HEK293 (cell line): ENCODE results near the gene OR11A1.

Experiments
- CTCF ChIA-PET: fragments of 350-600 bp; formaldehyde crosslinking; extraction: SDS; loops from one replicate; lab custom pipeline; 2021; ENCODE audit warnings: antibody characterized with exemption; lab: Yijun Ruan, JAX
- POLR2A ChIA-PET: fragments of 300-600 bp; formaldehyde crosslinking; extraction: SDS; loops from one replicate; lab custom pipeline; 2020; ENCODE audit warnings: antibody characterized with exemption, inconsistent platforms; lab: Yijun Ruan, JAX
- H3K27ac ChIP-seq: fragments of 200-500 bp; sonication (Bioruptor generic); 2 replicates; pipeline ENCODE4 v1.5.1; 2014; ENCODE audit warnings: low read depth, low read length, control low read depth, inconsistent platforms; ENCODE audit errors: extremely low read depth
- H3K36me3 ChIP-seq, 2 experiments: fragments of 200-500 bp in 1 of 2; sonication (Bioruptor generic) in 1 of 2; 1 replicate in 1 of 2; 2 replicates in 1 of 2; pipeline ENCODE4 v1.5.1; 2014 to 2017; ENCODE audit warnings: inconsistent platforms in 2 of 2, low read length in 2 of 2; ENCODE audit not compliant: control insufficient read depth in 2 of 2, insufficient read depth in 1 of 2
- H3K4me1 ChIP-seq: fragments of 200-500 bp; sonication (Bioruptor generic); 2 replicates; pipeline ENCODE4 v1.5.1; 2014; ENCODE audit warnings: mild to moderate bottlenecking, low read length, inconsistent platforms; ENCODE audit not compliant: control insufficient read depth, insufficient read depth
- H3K4me3 ChIP-seq: 2 replicates; pipeline ENCODE4 v1.5.1; 2011; ENCODE audit warnings: low read depth, mild to moderate bottlenecking, control low read depth, low read length, moderate library complexity
- H3K9me3 ChIP-seq: fragments of 200-500 bp; sonication (Bioruptor generic); 2 replicates; pipeline ENCODE4 v1.5.1; 2014; ENCODE audit warnings: low read depth, low read length, inconsistent platforms; ENCODE audit not compliant: control insufficient read depth, insufficient read depth
- CTCF ChIP-seq: fragments of 450-650 bp; formaldehyde crosslinking; IDR thresholded peaks from 2 replicates; pipeline ENCODE4 v1.5.1; 2016; ENCODE audit warnings: missing biosample characterization, missing genetic modification characterization
- HOXA7 ChIP-seq: sonication (generic); formaldehyde crosslinking; IDR thresholded peaks from 2 replicates; pipeline ENCODE4 v1.8.1; 2022; ENCODE audit warnings: missing genetic modification reagents, borderline replicate concordance
- HOXD13 ChIP-seq: sonication (generic); formaldehyde crosslinking; IDR thresholded peaks from 2 replicates; pipeline ENCODE4 v1.8.0; 2022; ENCODE audit warnings: missing genetic modification reagents, borderline replicate concordance
- KLF1 ChIP-seq: fragments of 450-650 bp; formaldehyde crosslinking; IDR thresholded peaks from 2 replicates; pipeline ENCODE4 v1.5.1; 2016; ENCODE audit warnings: missing biosample characterization, missing genetic modification characterization
- KLF10 ChIP-seq: fragments of 450-650 bp; IDR thresholded peaks from 2 replicates; pipeline ENCODE4 v1.5.1; 2018; ENCODE audit warnings: missing biosample characterization, mild to moderate bottlenecking, missing genetic modification characterization
- PRDM6 ChIP-seq: fragments of 450-650 bp; formaldehyde crosslinking; IDR thresholded peaks from 2 replicates; pipeline ENCODE4 v1.5.1; 2017; ENCODE audit warnings: missing biosample characterization, missing genetic modification characterization
- TRIM28 ChIP-seq: IDR thresholded peaks from 2 replicates; pipeline ENCODE4 v1.6.1; 2011; ENCODE audit warnings: low read length, control low read depth, borderline replicate concordance
- ZFP3 ChIP-seq: fragments of 450-650 bp; formaldehyde crosslinking; IDR thresholded peaks from 2 replicates; pipeline ENCODE4 v1.5.1; 2016; ENCODE audit warnings: low read depth, missing biosample characterization, missing genetic modification characterization
- ZNF138 ChIP-seq: fragments of 450-650 bp; formaldehyde crosslinking; IDR thresholded peaks from 2 replicates; pipeline ENCODE4 v1.5.1; 2016; ENCODE audit warnings: missing biosample characterization, missing genetic modification characterization, borderline replicate concordance
- ZNF174 ChIP-seq: fragments of 450-650 bp; formaldehyde crosslinking; IDR thresholded peaks from 2 replicates; pipeline ENCODE4 v1.5.0; 2017; ENCODE audit warnings: missing biosample characterization, mild to moderate bottlenecking, missing genetic modification characterization
- ZNF184 ChIP-seq: fragments of 450-650 bp; IDR thresholded peaks from 2 replicates; pipeline ENCODE4 v1.5.1; 2018; ENCODE audit warnings: missing biosample characterization, mild to moderate bottlenecking, missing genetic modification characterization
- ZNF2 ChIP-seq: fragments of 450-650 bp; formaldehyde crosslinking; IDR thresholded peaks from 2 replicates; pipeline ENCODE4 v1.5.1; 2016; ENCODE audit warnings: missing biosample characterization, missing genetic modification characterization
- ZNF223 ChIP-seq: fragments of 450-650 bp; formaldehyde crosslinking; IDR thresholded peaks from 2 replicates; pipeline ENCODE4 v1.5.1; 2016; ENCODE audit warnings: missing biosample characterization, missing genetic modification characterization
- ZNF266 ChIP-seq: fragments of 450-650 bp; formaldehyde crosslinking; IDR thresholded peaks from 2 replicates; pipeline ENCODE4 v1.5.1; 2016; ENCODE audit warnings: missing biosample characterization, missing genetic modification characterization, low read depth
- ZNF37A ChIP-seq: fragments of 450-650 bp; IDR thresholded peaks from 2 replicates; pipeline ENCODE4 v1.5.1; 2018; ENCODE audit warnings: missing biosample characterization, missing genetic modification characterization
- ZNF404 ChIP-seq: fragments of 450-650 bp; formaldehyde crosslinking; IDR thresholded peaks from 2 replicates; pipeline ENCODE4 v1.5.1; 2017; ENCODE audit warnings: missing biosample characterization, missing genetic modification characterization
- ZNF423 ChIP-seq: fragments of 450-650 bp; formaldehyde crosslinking; IDR thresholded peaks from 2 replicates; pipeline ENCODE4 v1.5.1; 2016; ENCODE audit warnings: missing biosample characterization, missing genetic modification characterization
- ZNF555 ChIP-seq: fragments of 450-650 bp; formaldehyde crosslinking; conservative IDR thresholded peaks from 2 replicates; pipeline ENCODE4 v1.5.1; 2017; ENCODE audit warnings: missing biosample characterization, mild to moderate bottlenecking, missing genetic modification characterization, inconsistent platforms
- ZNF558 ChIP-seq: fragments of 450-650 bp; formaldehyde crosslinking; IDR thresholded peaks from 2 replicates; pipeline ENCODE4 v1.5.1; 2016; ENCODE audit warnings: missing biosample characterization, missing genetic modification characterization
- ZNF623 ChIP-seq: fragments of 450-650 bp; formaldehyde crosslinking; IDR thresholded peaks from 2 replicates; pipeline ENCODE4 v1.5.1; 2016; ENCODE audit warnings: missing biosample characterization, missing genetic modification characterization
- ZNF626 ChIP-seq: fragments of 450-650 bp; sonication (Bioruptor Pico); formaldehyde crosslinking; IDR thresholded peaks from 2 replicates; pipeline ENCODE4 v1.5.1; 2018; ENCODE audit warnings: missing biosample characterization, missing genetic modification characterization, inconsistent platforms
- ZNF664 ChIP-seq: fragments of 450-650 bp; formaldehyde crosslinking; IDR thresholded peaks from 2 replicates; pipeline ENCODE4 v1.5.1; 2016; ENCODE audit warnings: missing biosample characterization, missing genetic modification characterization
- ZNF747 ChIP-seq: fragments of 450-650 bp; formaldehyde crosslinking; IDR thresholded peaks from 2 replicates; pipeline ENCODE4 v1.5.1; 2016; ENCODE audit warnings: missing biosample characterization, missing genetic modification characterization
- ZNF791 ChIP-seq: fragments of 450-650 bp; formaldehyde crosslinking; IDR thresholded peaks from 2 replicates; pipeline ENCODE4 v1.5.1; 2016; ENCODE audit warnings: missing biosample characterization, missing genetic modification characterization
- ZNF830 ChIP-seq: fragments of 450-650 bp; IDR thresholded peaks from 2 replicates; pipeline ENCODE4 v1.5.0; 2018; ENCODE audit warnings: missing biosample characterization, missing genetic modification characterization, low read depth, mild to moderate bottlenecking, moderate library complexity
- ZSCAN18 ChIP-seq: fragments of 450-650 bp; formaldehyde crosslinking; IDR thresholded peaks from 2 replicates; pipeline ENCODE4 v1.5.1; 2016; ENCODE audit warnings: missing biosample characterization, missing genetic modification characterization
- ZSCAN30 ChIP-seq: fragments of 450-650 bp; IDR thresholded peaks from 2 replicates; pipeline ENCODE4 v1.5.1; 2018; ENCODE audit warnings: missing biosample characterization, mild to moderate bottlenecking, missing genetic modification characterization, moderate library complexity

OR11A1 gene

GRCh38 chr6:29478740-29479139, 21.9 kb upstream of the OR11A1 start:
- H3K9me3 ChIP-seq: no peaks in the 10 kb centered on the region
- no peak overlapping the region for H3K27ac ChIP-seq
- H3K4me1 ChIP-seq: no peaks in the 10 kb centered on the region
- no peaks in the 10 kb centered on the region for H3K36me3 ChIP-seq
- POLR2A ChIA-PET: no interaction called here
- CTCF ChIA-PET: interaction anchor here (0.6 kb wide), 1 partner anchor 12 kb away, joined by 4 read pairs; no protein-coding TSS in a partner anchor
- TF ChIP-seq ZNF266 (tag by site-specific recombination) (no peak), CTCF (tag by site-specific recombination) (no peak), TRIM28 (no peak)
- no peak overlapping the region for H3K4me3 ChIP-seq

GRCh38 chr6:29477923-29478450, 21.1 kb upstream of the OR11A1 start:
- Histone ChIP-seq H3K4me1 (no peaks in the 10 kb centered on the region), H3K27ac (no peak overlapping the region), H3K9me3 (no peaks in the 10 kb centered on the region), H3K4me3 (no peak overlapping the region)
- CTCF ChIA-PET: interaction anchor here (0.8 kb wide), 1 partner anchor 111 kb away, joined by 3 read pairs; no protein-coding TSS in a partner anchor
- TF ChIP-seq ZNF555: no peak
- TF ChIP-seq ZSCAN30 (tag by site-specific recombination): no peak
- TF ChIP-seq ZNF623 (tag by site-specific recombination): no peak
- TF ChIP-seq HOXA7 (CRISPR knock-in tag): no peak
- TF ChIP-seq ZFP3 (tag by site-specific recombination): no peak
- TF ChIP-seq ZNF830 (tag by site-specific recombination): no peak
- TF ChIP-seq ZNF174: no peak
- no peak for TF ChIP-seq ZNF626 (tag by site-specific recombination)
- no peak for TF ChIP-seq ZNF184 (tag by site-specific recombination)
- no peak for TF ChIP-seq ZNF138
- TF ChIP-seq, all 188 proteins: peak for 0
- POLR2A ChIA-PET: no interaction called here
- H3K36me3 ChIP-seq: no peaks in the 10 kb centered on the region

GRCh38 chr6:29474996-29475395, 18.1 kb upstream of the OR11A1 start:
- CTCF ChIA-PET: interaction anchor here (0.6 kb wide), 1 partner anchor 19 kb away, joined by 3 read pairs; no protein-coding TSS in a partner anchor

More at GRCh38 chr6:29474996-29475395, 18.1 kb upstream of the OR11A1 start:
- H3K27ac ChIP-seq: no peak overlapping the region
- H3K9me3 ChIP-seq: no peaks in the 10 kb centered on the region
- H3K36me3 ChIP-seq: no peaks in the 10 kb centered on the region
- H3K4me3 ChIP-seq: no peak overlapping the region
- POLR2A ChIA-PET: no interaction called here
- TF ChIP-seq KLF1: no peak
- TF ChIP-seq PRDM6 (tag by site-specific recombination): no peak
- no peak for TF ChIP-seq ZNF558 (tag by site-specific recombination)
- no peak for TF ChIP-seq HOXD13 (CRISPR knock-in tag)
- TF ChIP-seq ZNF2 (tag by site-specific recombination): no peak
- no peak for TF ChIP-seq ZNF423 (tag by site-specific recombination)
- TF ChIP-seq ZSCAN18 (tag by site-specific recombination): no peak
- no peak for TF ChIP-seq ZNF223
- no peak for TF ChIP-seq KLF10
- no peak for TF ChIP-seq ZNF664 (tag by site-specific recombination)
- no peak for TF ChIP-seq ZNF791 (tag by site-specific recombination)
- TF ChIP-seq ZNF747 (tag by site-specific recombination): no peak
- TF ChIP-seq ZNF404: no peak
- no peak for TF ChIP-seq ZNF37A (tag by site-specific recombination)
- TF ChIP-seq, all 188 proteins: peak for 0
- no peaks in the 10 kb centered on the region for H3K4me1 ChIP-seq
